GM19043 (cell line): Measurements from ENCODE around the gene UBE2J1.
"Not testable (repeated sequence)": the region's sequence is repeated elsewhere in the genome, so short reads cannot be mapped to it uniquely, and the experiment has no call there.

Experiments used
- ATAC-seq: cut with Tn5 transposase; IDR thresholded peaks from one replicate; pipeline ENCODE4 v1.9.1; 2021; ENCODE audit warnings: low read depth; ENCODE audit not compliant: unreplicated experiment

Gene UBE2J1

DNA sequence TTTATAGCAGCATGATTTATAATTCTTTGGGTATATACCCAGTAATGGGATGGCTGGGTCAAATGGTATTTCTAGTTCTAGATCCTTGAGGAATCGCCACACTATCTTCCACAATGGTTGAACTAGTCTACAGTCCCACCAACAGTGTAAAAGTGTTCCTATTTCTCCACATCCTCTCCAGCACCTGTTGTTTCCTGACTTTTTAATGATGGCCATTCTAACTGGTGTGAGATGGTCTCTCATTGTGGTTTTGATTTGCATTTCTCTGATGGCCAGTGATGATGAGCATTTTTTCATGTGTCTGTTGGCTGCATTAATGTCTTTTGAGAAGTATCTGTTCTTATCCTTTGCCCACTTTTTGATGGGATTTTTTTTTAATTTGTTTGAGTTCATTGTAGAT lies 57.4 kb downstream of the UBE2J1 start:
- not testable (repeated sequence) for ATAC-seq

DNA sequence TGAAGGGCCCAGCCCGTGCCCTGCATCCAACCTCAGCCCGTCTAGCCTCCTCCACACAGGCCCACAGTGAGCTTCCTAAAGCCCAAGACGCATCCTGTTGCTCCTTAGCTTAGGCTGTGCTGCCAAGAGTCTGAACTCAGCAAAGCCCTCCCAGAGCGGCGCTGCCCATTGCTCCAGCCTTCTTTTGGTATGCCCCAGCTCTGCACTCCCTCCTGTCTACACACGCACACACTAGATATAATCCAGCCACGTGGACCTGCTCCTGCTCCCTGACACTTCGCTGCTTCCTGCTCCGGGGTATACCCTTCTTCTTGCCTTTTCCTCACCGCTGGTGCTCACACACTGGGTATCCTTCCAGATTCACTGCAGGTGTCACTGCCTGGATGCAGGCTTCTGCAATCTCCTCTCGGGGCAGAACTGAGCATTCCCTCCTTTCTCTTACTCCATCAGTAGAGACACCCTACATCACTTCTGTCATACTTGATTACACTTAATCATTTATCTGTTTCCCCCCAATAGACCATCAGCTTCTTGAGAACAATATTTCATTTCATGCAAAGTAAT lies 61.2 kb downstream of the UBE2J1 start:
- ATAC-seq, result no peak

- no peak for ATAC-seq
These were observed 61.9 kb downstream of the UBE2J1 start for GRCh38 chr6:89290401-89291155.

GRCh38 chr6:89289710-89290109 lies 62.8 kb downstream of the UBE2J1 start:
- no peak for ATAC-seq

DNA sequence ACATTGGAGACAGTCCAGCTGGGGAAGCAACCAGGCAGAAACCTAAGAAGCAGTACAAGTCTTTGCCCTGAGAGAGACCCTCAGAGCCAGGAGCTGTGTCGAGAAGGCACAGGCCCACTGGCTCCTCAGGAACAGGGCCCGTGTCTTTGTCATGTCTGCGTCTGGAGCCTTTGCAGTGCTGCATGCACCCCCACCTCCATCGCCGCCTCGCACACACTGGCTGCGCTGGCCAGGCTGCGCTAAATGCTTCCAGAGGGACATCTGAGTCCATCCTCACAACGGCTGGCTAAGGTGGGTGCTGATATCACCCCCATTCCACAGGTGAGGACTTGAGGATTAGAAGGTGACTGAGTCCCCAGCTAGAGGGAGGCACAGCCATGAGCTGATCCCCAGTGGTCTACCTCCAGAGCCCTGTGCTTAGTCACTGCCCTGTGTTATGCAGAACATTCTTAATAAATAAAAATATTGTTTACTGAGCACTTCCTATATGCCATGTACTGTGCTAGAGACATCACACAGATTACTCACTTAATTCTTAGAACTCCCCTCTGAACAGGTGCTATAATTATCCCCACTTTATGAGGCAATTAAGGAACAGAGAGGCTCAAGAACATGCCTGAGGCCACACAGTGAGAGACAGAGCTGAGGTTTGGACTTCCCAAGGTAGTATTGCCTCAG lies 65.0 kb downstream of the UBE2J1 start:
- ATAC-seq, result no peak

DNA sequence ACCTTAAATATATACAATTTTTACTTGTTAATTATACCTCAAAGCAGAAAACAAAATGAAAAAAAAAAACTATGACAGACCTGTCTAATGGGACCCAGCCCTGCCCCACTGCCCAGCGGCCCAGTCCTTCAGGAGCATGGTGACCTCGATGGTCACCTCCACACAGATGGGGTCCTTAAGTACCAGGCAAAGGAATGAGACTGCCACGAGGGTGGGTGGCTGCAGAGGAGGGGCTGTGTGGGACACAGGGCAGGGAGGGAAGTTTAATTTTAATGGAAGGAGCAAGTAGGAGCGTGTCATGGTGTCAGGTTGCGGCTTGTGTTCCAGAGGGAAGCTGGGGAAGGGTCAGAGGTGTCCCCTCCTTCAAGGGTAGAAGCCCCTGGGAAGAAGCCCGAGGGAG lies 66.0 kb downstream of the UBE2J1 start:
- no peak for ATAC-seq

DNA sequence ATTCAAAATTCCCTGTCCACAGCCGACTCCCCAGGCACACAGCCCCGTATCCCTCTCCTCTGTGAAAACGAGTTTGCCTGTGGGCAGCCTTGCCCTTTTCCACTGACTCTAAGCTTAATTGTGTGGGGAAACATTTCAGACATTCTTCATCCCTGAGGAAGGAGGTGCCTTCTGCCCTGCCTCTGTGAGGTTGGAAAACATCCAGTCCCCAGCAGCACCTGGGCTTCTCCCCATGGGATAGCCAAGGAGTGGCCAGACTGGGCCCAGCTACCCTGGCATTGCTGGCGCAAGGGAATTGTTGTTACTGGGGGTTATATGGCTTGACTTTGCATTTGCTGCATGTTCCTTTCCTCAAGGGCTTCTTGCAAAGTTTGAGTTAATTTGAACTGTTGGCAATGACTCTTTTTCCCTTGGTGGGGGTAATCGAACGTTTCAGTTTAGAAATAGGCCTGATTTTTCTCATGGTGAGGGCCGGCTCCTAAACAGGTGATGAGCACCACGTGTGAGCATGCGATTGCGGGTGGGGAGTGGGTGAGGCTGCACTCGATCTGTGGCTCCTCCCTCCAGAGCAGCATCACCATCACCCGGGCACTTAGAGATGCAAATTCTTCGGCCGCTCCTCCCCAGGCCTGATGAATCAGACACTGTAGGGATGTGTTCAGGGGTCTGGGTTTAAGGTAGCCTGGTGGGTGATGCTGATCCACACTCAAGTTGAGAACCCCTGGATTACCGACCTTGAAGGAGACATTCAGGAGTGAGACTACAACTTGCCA lies 67.4 kb downstream of the UBE2J1 start:
- ATAC-seq, result no peak

GRCh38 chr6:89284081-89284480 lies 68.4 kb downstream of the UBE2J1 start:
- no peak for ATAC-seq

- no peak for ATAC-seq
These were observed 69.8 kb downstream of the UBE2J1 start for GRCh38 chr6:89282749-89283148.

DNA sequence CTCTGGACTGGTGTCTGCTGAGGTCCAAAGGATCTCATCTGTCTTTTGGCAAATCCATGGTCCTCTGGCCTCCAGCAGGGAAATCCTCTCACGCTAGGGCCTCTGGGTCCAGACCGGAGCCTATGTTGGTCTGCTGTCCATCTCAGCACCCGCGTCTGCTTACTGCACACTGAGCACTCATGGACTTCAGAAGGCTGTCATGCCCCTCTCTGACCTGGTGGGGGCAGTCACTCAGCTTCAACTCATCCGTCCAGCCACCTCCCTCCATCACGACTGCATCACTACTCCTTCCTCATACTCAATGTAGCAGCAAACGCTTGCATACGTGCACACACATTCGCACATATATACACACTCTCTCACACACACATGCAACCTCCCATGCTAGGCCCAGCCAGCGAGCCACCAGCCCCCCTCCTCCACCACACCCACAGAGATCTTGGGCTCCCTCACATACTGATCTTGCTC lies 70.7 kb downstream of the UBE2J1 start:
- peak; percentile 98 for ATAC-seq

DNA sequence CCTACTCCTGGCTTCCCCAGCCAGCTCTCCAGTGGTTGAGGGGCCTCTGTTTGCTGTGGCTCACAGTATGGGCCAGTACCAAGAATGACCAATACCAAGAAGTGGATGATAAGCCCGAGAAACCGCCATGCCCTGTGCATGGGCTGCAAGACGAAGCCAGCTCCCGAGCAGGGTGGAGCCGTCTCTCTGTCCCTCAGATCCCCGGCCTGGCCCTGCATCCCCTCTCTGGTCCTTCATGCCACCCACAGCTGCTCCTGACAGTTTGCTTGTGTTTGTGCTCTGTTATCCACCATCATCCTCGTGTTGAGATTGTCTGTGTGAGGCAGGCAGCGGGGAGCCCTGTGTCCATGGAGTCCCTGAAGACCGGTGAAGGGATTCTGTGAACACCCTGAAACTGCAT lies 73.6 kb downstream of the UBE2J1 start:
- ATAC-seq, result no peak
